ENCODE data around the gene IFI44.

Gene IFI44

GRCh38 chr1:78617615-78618026, 32.0 kb upstream of the IFI44 start:
- TF ChIP-seq ZFX (IDR thresholded peaks at IDR 0.05; ENCODE audit: borderline replicate concordance) (no peak), CTCF (IDR thresholded peaks at IDR 0.05) (peak; percentile 95)
- H3K27ac ChIP-seq = no peak overlapping the region

GRCh38 chr1:78619032-78619431, 30.6 kb upstream of the IFI44 start:
- TF ChIP-seq CTCF (IDR thresholded peaks at IDR 0.05) (no peak), ZFX (IDR thresholded peaks at IDR 0.05; ENCODE audit: borderline replicate concordance) (no peak)
- no peak overlapping the region for H3K27ac ChIP-seq

GRCh38 chr1:78619446-78619802, 30.2 kb upstream of the IFI44 start:
- no peak for TF ChIP-seq ZFX (IDR thresholded peaks at IDR 0.05; ENCODE audit: borderline replicate concordance)
- TF ChIP-seq CTCF (IDR thresholded peaks at IDR 0.05) = no peak
- H3K27ac ChIP-seq = no peak overlapping the region

- H3K27ac ChIP-seq = no peak within 1 kb of the TSS
- TF ChIP-seq ZFX (IDR thresholded peaks at IDR 0.05; ENCODE audit: borderline replicate concordance) = no peak
- TF ChIP-seq CTCF (IDR thresholded peaks at IDR 0.05) = no peak
Measured at GRCh38 chr1:78619803-78620579, 29.6 kb upstream of the IFI44 start, which contains the start of gene IFI44L. Gene IFI44L (plus strand): TSS chr1:78620448. CDS start chr1:78627916, 7,468 bp downstream.

GRCh38 chr1:78620666-78621065, 29.0 kb upstream of the IFI44 start:
- TF ChIP-seq CTCF (IDR thresholded peaks at IDR 0.05) = no peak
- TF ChIP-seq ZFX (IDR thresholded peaks at IDR 0.05; ENCODE audit: borderline replicate concordance) = no peak
- H3K27ac ChIP-seq = no peak overlapping the region

- TF ChIP-seq CTCF (IDR thresholded peaks at IDR 0.05) (no peak), ZFX (IDR thresholded peaks at IDR 0.05; ENCODE audit: borderline replicate concordance) (no peak)
- no peak overlapping the region for H3K27ac ChIP-seq
Measured at GRCh38 chr1:78622548-78622947, 27.1 kb upstream of the IFI44 start.

- no peak overlapping the region for H3K27ac ChIP-seq
- TF ChIP-seq ZFX (IDR thresholded peaks at IDR 0.05; ENCODE audit: borderline replicate concordance) (no peak), CTCF (IDR thresholded peaks at IDR 0.05) (no peak)
Measured at GRCh38 chr1:78624035-78624434, 25.6 kb upstream of the IFI44 start.

Data from 22Rv1 (cell line).